Stimulated activated CD8-positive, alpha-beta memory T cell treated with anti-CD3 and anti-CD28 coated beads, Interleukin-15, amount 100 ng/mL, for 4 hours (primary cell): Measurements from ENCODE around the gene RGS12.
A peak's percentile ranks its signal among the peaks of the same experiment; 100 is the strongest.
"Not testable (repeated sequence)": the region's sequence is repeated elsewhere in the genome, so short reads cannot be mapped to it uniquely, and the experiment has no call there.

Experiments used
- DNase-seq, 2 donors: peaks; one replicate each; pipeline ENCODE4 v3.0.0-alpha.2; 2020; ENCODE audit warnings: low read depth in 2 of 2

The RGS12 gene

DNA sequence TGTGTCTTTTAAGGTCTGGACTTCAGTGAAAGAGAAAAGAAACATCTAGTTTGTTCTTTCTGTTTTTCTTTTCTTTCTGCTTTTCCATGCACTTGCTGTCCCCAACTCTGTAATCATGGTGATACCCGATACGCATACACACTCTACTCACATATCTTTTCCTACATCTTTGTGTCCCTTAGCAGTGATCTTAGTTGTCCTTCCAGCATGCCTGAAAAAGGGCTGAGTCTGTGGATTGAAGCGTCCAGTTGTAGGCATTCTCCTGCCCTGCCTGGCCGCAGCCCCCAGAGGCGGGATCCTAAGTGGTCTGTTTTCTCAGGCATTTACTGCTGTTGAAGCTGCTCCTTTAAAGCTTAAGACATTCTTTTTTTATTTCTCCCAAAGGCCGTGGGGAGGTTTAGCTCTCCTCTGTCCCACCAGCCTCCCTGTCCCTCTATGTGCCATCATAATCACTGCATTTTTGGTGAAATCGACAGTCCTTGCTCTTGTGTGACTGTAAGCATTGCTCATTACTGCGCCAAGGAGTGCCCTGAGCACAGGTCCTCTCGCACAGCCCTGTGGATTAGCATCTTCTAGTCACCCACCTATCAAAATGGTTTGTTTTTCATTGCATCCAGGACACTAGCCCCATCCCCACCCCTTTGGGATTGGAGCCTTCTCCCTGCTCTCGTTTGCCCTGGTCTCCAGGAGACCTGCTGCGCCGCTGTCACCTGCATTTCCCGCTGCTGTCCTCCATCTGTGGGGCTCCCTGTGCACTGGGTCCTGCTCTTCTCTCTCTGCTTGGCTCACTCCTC lies 4.4 kb downstream of the RGS12 start:
- no peak for DNase-seq

DNA sequence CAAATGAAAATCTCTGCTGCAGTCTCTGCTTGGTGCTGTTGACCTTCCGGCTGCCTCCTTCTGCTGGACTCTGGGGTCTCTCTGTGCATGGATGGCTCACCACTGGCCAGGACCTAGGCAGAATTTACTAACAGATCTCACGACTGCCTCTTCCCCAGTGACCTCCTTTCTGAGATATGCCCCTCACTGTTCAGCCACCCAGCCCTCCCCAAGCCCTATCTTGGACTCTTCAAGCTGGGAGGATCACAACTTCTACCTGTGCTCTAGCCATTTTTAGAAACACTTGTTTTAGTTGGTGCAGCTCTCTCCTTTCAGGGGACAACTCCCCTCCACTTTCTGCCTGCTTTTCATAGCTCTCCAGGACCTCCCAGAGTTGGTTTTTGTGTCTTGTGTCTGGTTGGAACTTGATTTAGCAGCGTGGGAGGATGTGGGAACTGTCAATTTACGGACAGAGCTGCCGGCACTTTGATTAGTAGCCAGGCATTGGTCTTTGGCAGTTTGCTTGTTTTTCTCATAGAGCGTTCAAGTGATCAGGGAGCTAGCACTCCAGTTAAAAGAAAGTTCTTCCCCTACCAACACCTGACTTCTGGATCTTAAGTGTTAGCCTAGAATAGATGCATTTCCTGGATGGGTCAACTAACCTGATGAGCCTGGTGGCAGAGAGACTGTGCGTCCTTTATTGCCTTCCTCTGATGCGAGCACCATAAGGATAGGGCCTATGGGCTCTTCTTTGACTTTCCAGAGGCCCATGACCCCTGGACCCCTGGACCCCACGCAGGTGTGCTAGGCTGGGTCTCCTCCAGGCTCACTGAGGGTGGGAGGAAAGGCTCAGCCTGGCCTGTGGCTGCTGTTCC lies 6.5 kb downstream of the RGS12 start:
- no peak for DNase-seq

DNA sequence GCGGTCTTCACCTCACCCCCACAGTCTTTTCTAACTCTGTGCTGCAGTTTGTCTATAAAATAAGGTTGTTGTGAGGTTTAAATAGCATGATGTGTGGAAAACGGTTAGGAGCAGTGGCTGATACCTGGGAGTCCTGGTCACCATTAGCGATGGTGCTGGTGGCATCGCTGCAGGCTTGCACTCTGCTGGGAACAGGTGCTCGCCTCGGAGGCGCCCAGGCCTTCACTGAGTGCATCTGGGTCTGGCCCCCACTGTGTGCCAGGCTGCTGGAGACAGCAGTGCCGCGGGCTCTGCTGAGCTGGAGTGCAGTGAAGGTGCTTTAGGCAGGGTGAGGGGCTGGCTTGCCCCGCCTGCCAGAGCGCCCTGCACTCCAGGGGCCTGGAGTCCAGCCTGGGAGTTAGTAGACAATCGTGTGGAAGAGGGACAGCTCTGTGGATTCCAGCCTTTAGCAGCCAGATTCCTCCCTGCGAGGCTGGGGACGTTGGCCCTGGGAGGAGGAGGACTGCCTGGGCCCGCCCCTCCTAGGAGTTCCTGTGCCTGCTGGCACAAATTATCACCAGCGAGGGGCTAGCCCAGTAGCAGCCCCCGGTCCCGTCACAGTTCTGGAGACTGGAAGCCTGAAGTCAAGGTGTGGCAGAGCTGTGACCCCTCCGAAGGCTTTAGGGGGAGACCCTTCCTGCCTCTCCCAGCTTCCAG lies 7.3 kb downstream of the RGS12 start:
- no peak for DNase-seq

DNA sequence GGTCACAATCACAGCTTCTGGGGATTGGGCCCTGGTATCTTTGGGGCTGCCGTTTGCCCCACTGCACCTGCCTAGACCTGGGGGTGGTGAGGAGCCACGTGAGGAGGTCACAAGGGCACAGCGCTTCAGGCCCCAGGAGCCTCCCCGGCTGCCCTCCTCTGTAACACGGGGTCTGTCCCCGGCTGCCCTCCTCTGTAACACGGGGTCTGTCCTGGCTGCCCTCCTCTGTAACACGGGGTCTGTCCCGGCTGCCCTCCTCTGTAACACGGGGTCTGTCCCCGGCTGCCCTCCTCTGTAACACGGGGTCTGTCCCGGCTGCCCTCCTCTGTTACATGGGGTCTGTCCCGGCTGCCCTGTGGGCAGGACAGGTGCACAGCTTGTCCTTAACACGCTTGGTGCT lies 8.1 kb downstream of the RGS12 start:
- DNase-seq: not testable (repeated sequence)

DNA sequence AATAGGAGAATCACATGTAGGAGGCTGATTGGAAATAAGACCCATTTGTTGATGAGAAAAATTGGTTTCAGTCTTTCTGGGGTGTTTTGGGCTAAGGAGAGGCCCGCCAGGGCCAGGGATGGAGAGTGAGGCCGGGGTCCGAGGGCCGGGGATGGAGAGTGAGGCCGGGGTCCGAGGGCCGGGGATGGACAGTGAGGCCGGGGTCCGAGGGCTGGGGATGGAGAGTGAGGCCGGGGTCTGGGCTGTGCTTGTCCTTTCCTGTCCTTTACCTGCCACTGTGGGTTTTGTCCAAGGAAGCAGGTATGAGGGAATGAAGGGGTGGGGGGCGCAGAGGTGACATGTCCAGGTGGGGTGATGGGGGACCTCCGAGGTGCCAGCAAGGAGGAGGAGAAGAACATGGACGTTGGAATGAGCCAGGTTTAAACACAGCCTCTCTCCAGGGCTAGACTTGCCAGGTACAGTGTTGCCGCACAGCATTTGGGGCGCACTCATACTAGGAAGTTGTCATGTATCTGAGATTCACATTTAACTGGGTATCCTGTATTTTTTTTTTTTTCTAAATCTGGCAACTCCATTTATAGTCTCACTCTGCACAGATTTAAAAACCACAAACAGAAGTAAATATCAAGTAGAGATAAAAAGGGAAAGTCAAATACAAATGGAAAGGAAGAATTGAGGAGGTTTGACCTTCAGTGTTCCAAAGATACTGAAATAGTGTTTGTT lies 8.8 kb downstream of the RGS12 start:
- DNase-seq: no peak

DNA sequence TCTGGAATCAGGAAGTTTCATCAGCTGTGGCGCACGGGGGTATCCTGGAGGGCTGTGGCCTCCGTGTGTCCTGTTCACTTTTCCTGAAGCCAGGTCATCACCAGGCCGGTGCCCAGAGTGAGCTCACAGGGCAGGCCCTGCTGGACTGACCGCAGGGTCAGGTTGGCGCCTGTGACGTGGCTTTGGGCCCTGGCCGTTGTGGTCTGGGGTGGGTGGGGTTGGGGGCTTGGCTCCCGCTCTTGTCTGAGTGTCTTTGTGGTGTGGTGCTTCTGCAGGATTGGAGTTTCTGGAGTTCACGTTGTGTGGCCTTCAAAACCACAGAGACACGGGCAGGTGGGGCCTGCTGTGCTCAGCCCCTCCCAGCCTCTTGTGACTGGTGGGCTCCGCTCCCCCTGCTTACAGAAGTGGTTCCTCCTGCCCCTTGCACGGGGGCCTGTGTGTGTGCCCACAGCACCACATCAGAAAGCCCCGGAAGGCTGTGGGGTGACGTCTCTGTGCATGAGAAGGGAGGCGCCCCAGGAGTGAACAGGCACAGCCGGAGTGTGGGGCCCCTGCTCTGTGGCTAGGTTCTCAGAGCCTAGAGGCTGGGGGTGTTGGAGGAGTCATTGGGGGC lies 9.5 kb downstream of the RGS12 start:
- peak; percentile 47 to 59 for DNase-seq

DNA sequence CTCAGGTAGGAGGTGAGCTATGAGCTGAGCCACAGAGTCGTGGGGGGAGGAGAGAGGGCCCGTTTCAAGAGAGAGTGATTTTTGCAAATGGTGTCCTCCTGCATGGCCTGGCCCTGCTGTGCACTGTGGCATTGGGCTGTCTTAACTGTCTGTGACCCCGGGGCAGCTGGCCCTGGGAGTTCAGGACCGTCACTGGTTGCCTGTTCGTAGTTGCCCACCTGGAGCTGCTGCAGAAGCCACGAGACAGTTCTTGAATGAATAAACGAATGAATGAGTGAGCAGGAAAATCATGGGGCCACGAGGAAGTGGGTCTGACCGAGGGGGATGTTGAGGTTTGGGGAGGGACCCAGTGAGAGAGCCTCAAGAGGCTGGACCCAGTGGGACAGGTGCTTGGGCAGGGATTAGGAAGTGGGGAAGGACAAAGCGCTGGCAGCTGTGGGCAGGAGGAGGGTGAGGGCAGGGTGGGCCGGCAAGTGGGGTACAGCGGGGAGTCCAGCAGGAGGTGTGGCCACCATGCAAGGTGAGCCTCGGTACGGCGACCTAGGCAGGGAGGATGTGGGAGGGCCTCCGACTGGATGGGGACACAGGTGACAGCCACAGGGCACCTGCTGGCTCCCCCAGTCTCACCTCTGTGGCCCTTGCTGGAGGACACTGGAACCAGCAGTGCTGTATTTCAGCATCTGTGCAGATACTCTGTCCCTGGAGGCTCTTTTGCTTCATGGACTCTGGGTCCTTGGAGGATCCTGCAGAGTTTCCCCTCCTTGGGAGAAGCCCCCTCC lies 10.2 kb downstream of the RGS12 start:
- no peak for DNase-seq

DNA sequence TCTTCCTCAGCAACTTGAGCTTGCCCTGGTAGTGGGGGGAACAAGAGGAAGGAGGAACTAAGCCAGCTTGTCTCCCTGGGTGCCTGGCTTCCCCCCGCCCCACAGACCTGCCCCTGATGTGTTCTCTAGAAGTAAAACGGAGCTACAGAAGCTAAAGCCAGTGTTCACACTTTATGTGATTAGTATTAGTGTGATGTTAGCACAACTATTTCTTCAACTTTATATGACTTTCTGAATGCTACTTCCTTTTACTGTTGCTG lies 10.7 kb downstream of the RGS12 start:
- no peak for DNase-seq

DNA sequence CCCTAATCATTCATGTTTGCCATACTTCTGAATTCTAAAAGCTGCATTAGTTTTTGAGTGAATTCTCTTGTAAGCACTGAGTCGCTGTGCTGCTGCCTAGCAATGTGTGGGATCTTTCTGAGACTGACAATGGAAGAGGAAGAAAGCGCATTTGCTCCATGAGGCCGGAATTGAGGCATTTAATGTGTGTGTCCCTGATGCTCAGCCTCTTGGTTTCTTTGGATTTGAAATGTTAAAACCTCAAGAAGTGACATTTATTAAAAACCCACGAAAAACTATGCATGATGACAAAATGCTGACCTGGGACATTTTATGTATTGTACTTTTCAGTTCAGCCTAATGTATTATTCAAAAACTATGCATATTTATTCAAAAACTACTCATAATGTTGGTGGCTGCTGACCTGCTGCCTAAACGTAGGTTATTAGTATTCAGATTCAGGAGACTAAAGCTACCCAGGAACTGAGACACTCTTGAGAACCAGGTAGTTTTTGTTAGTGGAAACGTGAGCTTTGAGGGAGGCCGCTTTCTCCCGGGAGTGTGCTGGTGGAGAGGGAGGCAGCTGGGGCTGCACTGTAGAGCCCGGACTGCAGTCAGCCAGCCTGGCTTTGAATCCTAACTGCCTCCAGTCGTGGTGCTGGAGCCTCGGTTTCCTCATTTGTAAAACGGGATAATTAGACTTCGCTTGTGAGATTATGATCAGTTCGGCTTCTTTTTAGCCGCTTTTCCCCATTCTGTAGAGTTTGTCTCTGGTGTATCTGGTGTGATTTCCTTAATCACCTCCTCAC lies 11.3 kb downstream of the RGS12 start:
- DNase-seq: no peak

DNA sequence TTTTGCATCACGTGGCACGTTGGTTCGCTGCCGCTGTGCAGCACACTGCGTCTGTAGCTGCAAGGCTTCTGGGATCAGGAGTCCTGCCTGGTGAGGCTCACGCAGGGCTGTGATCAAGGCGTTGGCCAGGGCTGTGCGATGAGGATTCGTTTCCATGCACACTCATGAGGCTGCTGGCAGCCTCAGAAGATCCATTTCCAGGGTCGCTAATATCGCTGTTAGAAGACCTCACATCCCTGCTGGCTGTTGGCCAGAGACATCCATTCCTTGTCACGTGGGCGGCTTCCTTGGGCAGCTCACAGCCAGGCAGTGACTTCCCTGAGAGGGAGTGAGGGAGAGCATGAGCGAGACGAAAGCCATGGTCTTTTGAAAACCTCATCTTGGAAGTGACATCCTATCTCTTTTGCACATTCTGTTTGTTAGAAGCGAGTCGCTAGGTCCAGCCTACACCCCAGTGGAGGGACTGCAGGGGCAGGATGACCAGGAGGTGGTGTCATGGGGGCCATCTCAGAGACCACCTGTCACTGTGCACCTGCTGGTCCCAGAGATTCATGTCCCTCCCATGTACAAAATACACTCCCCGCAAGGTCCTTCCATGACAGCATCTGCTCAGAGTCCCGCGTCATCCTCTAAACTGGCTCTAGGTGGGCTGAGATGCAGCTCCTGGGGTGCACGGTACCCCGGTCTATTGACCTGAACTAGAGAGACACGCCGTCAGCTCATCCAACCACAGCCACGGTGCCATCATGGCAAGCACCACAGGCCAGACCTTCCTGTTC lies 12.2 kb downstream of the RGS12 start:
- no peak for DNase-seq

DNA sequence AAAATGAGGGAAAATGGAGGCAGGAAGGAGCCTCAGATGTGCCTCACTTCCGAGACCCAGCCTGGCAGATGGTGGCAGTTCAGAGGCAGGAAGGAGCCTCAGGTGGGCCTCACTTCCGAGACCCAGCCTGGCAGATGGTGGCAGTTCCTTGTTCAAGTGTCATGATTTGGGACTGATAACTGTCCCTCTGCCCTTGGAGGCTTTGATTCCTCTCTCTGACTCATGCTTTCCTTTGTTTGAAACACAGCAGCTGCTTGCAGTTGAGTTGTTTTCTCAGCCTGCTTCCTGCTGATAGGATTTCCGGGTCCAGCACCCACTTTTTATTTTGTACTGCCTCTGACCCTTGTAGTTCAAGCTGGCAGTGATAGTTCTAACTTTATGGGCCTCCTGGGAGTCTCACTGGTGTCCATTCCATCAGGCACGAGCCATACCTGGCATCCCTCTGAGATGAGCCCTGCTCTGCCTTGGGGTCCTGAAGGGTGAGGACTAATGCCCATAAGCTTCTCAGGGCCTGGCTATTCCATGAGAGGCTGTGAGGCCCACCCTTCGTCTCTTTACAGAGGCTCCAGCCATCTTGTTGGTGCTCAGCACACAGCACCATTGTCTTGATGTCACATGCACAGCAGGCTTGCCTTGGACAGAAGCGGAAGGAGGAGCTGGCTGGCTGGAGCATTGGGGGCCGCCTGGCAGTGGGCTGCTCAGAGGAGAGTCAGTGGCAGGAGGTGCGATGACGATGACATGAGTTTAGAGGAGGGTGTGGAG lies 13.0 kb downstream of the RGS12 start:
- DNase-seq: no peak

DNA sequence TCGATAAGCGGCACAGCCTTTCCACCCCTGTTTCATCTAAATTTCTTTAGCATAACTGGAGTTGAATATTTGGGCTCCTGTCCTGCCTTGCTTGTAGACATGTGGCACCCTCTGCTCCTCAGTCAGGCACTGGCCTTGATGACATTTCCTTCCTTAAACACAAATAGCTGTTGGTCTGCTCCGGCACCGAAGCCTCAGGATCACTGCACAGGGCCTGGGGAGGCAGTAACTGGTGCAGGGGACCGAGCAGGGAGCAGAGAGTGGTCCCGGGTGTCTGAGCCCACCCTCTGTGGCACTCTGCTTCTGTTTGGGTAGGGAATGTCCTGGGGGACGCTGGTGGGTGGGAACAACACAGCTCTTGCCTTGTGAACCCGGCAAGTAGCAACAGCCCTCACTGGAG lies 13.6 kb downstream of the RGS12 start:
- DNase-seq: no peak

DNA sequence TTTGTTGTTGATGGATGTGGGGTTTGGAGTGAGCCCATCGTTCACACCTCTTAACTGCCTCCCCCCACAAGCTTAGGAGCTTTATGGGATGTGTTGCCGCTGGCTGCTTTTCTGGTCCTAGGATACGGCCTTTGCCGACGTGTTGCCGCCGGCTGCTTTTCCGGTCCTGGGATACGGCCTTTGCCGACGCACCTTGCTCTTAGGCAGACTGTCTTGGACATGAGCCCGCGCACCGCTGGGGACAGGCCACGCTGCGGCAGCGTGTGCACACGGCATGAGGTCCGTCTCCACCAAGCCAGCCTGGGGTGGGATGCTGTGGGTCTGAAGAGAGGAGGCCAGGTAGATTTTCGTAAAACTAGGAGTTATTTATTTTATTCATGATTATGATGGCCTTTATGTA lies 14.2 kb downstream of the RGS12 start:
- DNase-seq: no peak

DNA sequence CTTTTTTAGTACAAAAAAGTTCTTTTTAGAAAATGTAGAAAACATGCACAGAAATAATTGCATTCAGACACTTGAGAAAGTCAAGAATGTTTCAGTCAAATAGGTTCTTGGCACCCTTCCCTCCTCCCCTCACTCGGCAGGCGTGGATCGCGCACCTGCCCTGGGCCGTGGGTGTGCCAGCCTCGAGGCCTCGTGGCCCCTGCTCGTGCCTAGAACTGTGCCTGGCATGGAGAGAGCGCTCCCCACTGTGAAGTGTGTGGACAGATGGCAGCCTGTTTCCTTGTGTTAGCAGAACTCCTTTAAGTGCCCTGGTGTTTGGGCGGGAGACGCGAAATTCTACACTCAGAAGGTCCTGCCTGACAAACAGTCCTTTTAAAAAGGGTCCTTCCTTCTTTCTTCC lies 14.7 kb downstream of the RGS12 start:
- no peak for DNase-seq

DNA sequence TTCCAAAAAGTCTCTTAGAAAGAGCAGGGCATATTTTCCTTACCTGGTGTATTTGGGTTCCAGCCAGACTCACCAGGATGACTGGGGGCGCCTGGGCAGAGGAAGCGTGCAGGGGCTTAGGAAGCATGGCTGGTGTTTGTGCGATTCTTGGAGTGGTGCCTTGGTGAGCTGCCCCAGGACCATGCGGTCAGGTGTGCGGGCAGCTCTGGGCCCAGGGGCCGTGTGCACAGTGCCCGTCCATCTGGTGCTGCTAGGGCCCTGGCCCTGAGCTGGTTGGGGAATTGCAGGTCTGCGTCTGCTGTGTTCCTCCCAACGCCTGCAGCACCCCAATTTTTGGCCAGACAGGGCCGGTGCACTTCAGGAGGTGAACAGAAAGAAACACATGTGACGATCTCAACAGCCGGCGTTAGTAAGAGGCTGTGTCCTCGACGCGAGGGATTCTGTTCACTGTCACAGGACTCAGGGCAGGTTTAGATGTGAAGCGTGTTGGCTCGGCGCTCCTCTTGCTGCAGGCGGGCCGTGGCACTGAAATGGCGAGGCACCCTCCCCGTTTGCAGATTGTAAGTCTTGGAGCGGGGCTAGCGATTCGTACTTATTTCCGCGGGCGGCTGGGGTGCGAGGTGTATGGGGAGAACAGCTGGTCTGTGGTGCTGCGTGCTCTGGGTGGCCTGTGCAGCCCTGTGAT lies 15.2 kb downstream of the RGS12 start:
- DNase-seq: no peak

DNA sequence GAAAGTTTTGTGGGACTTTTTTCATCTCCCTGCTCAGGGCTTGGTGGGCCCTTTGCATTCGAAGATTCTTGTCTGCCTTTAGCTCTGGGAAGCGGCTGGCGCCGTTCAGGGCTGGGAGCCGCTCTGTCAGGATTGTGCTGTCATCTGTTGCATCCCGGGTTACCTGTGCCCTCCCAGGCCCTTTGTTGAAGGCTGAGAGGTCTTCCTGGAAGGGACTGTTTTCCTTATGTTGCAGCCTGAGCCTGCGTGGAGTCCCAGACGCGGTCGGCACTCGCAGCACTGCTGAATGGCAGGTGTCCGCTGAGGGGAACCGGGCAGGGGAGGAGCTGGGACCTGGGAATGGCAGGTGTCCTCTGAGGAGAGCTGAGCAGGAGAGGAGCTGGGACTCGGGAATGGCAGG lies 15.9 kb downstream of the RGS12 start:
- DNase-seq: no peak

DNA sequence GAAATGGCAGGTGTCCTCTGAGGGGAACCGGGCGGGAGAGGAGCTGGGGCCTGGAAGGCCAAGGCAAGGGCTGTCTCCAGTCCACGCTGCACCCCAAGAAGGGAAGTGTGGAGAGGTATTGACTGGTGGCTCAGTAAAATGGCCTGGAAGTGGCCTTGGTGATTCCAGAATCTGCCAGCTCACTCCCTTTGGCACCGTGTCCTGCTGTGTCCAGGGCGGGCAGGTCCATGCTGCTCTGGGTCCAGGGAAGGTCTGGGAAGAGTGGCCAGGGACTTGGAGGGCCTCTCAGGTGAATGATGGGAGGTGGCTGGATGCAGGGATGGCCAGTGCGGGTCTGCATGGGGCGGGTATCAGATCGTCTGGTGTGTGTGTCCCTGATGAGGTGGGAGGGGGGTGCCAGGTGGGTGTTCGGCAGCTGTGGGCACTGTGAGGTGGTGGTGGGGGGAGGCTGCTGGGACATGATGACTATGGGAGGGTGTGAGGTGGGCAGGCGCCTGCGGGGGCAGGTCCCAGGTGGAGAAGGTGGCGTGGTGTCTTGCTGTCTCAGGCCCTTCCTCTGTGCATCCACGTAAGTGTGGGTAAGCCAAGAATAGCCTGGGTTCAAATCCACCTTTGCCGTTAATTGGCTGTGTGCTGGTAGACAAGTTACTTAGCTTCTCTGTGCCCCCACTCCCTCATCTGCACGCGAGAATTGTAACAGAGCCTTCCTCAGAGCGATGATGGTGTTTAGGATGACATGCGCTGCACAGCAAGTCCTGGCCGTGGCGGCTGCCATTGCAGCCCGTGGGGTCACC lies 17.7 kb downstream of the RGS12 start:
- no peak for DNase-seq
